Natural killer cell (primary cell): Measurements from ENCODE around the gene DAW1. TPM values are rescaled to one million over a fixed set of nuclear protein-coding genes. Genes with fewer than 3 reads are reported as not detected.
A peak's percentile ranks its signal among the peaks of the same experiment; 100 is the strongest.

ENCODE experiments used
- ATAC-seq, 3 donors: fragments of 150-1000 bp in 2 of 3; fragments of 200-7000 bp in 1 of 3; cut with Tn5 transposase; 1 replicate in 1 of 3; 2 replicates in 2 of 3; pipeline ENCODE4 v1.10.0; 2021; ENCODE audit warnings: mild to moderate bottlenecking in 2 of 3, moderate library complexity in 2 of 3
- DNase-seq, 2 donors: peaks; one replicate each; pipeline versions ENCODE4 v3.0.0 to v3.0.0-alpha.2; 2013 to 2021; ENCODE audit warnings: mixed read lengths in 1 of 2
- H3K27ac ChIP-seq: one replicate; pipeline ENCODE4 v1.5.1; 2013; ENCODE audit warnings: mild to moderate bottlenecking, low read length
- H3K27me3 ChIP-seq: one replicate; pipeline ENCODE4 v1.6.1; 2013; ENCODE audit warnings: low read length; ENCODE audit not compliant: control insufficient read depth, insufficient read depth
- H3K36me3 ChIP-seq: one replicate; pipeline ENCODE4 v1.6.1; 2013; ENCODE audit warnings: low read length; ENCODE audit not compliant: control insufficient read depth, insufficient read depth
- H3K4me1 ChIP-seq: one replicate; pipeline ENCODE4 v1.6.1; 2013; ENCODE audit warnings: low read length; ENCODE audit not compliant: control insufficient read depth, insufficient read depth
- H3K4me3 ChIP-seq: one replicate; pipeline ENCODE4 v1.5.1; 2013; ENCODE audit warnings: low read length
- H3K9me3 ChIP-seq: one replicate; pipeline ENCODE4 v1.6.1; 2013; ENCODE audit warnings: low read length; ENCODE audit not compliant: control insufficient read depth, insufficient read depth
- H3K27ac Mint-ChIP-seq, 2 donors: one replicate each; pipeline ENCODE4 v1.8.0; 2022; ENCODE audit warnings: mild to moderate bottlenecking in 2 of 2, mixed read lengths in 2 of 2, moderate library complexity in 1 of 2
- H3K27me3 Mint-ChIP-seq, 2 donors: one replicate each; pipeline ENCODE4 v1.8.0; 2022; ENCODE audit warnings: low read depth in 2 of 2, mixed read lengths in 2 of 2
- H3K36me3 Mint-ChIP-seq: one replicate; pipeline ENCODE4 v1.8.0; 2022; ENCODE audit warnings: mixed read lengths
- H3K4me1 Mint-ChIP-seq, 2 donors: one replicate each; pipeline ENCODE4 v1.8.0; 2022; ENCODE audit warnings: mixed read lengths in 2 of 2
- H3K4me3 Mint-ChIP-seq: one replicate; pipeline ENCODE4 v1.8.0; 2022; ENCODE audit warnings: mild to moderate bottlenecking, moderate library complexity, mixed read lengths
- H3K9me3 Mint-ChIP-seq, 2 donors: one replicate each; pipeline ENCODE4 v1.8.0; 2022; ENCODE audit warnings: mixed read lengths in 2 of 2
- WGBS: methylation state at CpG from one replicate; pipeline ENCODE4 v1.1.7; 2013; ENCODE audit warnings: missing lambda C conversion rate; ENCODE audit not compliant: insufficient coverage; 5-methylcytosine and 5-hydroxymethylcytosine counted together
- intact Hi-C: fragments of 100-400 bp; cut with micrococcal nuclease; formaldehyde crosslinking; loops from one replicate; pipeline ENCODE4 v1.14.2; 2022
- total RNA-seq, 4 donors: library from RNA; stranded (reverse); fragments of 120-200 nt in 1 of 4; gene quantifications; one replicate each; pipeline versions ENCODE4 v1.2.3 to v1.2.4, GENCODE V29; 2013 to 2022
- TF ChIP-seq, protein P1 (sequence below): fragments of 200-600 bp; IDR thresholded peaks from one replicate; pipeline ENCODE4 v1.8.0; 2022; ENCODE audit warnings: antibody characterized with exemption

The DAW1 gene
- total RNA-seq, 3 donors from 2014 or later (not counting 1 experiment from before 2014, with no cell fraction given) = not detected

DNA sequence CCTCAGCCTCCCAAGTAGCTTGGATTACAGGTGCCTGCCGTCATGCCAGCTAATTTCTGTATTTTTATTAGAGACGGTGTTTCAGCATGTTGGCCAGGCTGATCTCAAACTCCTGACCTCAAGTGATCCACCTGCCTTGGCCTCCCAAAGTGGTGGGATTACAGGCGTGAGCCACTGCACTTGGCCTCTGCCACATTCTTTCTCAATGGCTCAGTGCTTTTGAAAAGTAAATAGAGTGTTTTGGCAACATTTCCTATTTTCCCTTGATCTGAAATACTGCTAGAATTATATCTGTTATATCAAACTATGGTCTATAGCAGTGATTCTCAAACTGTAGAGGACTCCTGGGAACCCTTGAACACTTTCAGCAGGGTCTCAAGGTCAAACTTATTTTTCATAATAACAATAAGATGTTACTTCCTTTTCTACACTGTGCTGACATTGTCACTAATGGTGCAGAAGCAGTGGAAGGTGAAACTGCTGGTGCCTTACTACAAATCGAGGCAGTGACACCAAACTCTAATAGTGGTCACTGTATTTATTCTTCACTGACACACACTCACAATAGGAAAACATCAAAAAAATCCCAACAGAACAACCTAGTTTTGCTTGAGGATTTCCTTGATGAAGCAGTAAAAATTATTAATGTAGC lies 10.6 kb downstream of the DAW1 start:
- ATAC-seq = peak in 1 of 3 donors; percentile 39
- intact Hi-C loops = no loop called here
- Mint-ChIP-seq H3K36me3 (no peaks in the 10 kb centered on the region), H3K27ac (peak overlapping the region in 1 of 2 donors; percentile 71), H3K4me1 (peaks cover 0 to 12% of the 10 kb centered on the region in 2 donors), H3K4me3 (no peak overlapping the region), H3K27me3 (no peaks in the 10 kb centered on the region), H3K9me3 (no peaks in the 10 kb centered on the region)
- Histone ChIP-seq H3K27ac (no peak overlapping the region), H3K4me1 (no peaks in the 10 kb centered on the region), H3K4me3 (no peak overlapping the region), H3K9me3 (no peaks in the 10 kb centered on the region), H3K27me3 (no peaks in the 10 kb centered on the region), H3K36me3 (no peaks in the 10 kb centered on the region)
- WGBS = 85% methylated on average over 4 of the region's 4 CpGs
- no peak for DNase-seq
- TF ChIP-seq, protein P1, sequence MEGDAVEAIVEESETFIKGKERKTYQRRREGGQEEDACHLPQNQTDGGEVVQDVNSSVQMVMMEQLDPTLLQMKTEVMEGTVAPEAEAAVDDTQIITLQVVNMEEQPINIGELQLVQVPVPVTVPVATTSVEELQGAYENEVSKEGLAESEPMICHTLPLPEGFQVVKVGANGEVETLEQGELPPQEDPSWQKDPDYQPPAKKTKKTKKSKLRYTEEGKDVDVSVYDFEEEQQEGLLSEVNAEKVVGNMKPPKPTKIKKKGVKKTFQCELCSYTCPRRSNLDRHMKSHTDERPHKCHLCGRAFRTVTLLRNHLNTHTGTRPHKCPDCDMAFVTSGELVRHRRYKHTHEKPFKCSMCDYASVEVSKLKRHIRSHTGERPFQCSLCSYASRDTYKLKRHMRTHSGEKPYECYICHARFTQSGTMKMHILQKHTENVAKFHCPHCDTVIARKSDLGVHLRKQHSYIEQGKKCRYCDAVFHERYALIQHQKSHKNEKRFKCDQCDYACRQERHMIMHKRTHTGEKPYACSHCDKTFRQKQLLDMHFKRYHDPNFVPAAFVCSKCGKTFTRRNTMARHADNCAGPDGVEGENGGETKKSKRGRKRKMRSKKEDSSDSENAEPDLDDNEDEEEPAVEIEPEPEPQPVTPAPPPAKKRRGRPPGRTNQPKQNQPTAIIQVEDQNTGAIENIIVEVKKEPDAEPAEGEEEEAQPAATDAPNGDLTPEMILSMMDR = no peak

DNA sequence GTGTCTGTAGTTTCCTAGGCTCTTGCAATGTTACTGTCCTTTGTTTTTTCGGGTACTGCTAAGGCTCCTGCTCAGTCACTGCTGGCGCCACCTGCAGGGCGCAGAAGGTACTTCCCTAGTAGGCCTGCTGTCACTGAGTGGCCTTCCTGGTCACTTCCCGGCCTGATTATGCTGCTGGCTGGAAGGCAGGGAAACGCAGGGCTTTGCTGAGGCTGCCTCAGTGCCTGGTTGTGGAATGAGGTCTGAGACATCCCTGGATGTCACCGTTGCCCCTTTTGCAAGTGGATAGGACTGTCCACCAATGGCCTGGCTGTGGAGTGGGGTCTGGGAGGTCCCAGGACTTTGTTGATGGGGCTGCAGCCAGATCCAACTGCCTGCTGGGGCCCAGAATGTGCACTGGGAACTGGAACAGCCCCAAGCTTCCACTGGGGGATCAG lies 13.1 kb downstream of the DAW1 start:
- peaks cover 0 to 12% of the 10 kb centered on the region in 2 donors for H3K4me1 Mint-ChIP-seq
- H3K4me3 Mint-ChIP-seq = no peak overlapping the region
- TF ChIP-seq, protein P1 = peak; percentile 60
- peak; percentile 31 to 70 for DNase-seq
- no peaks in the 10 kb centered on the region for H3K4me1 ChIP-seq
- ATAC-seq = peak; percentile 54 to 68 (median 66)
- no peak overlapping the region for H3K27ac ChIP-seq
- H3K36me3 Mint-ChIP-seq = no peaks in the 10 kb centered on the region
- no peaks in the 10 kb centered on the region for H3K9me3 Mint-ChIP-seq
- H3K27me3 ChIP-seq = no peaks in the 10 kb centered on the region
- no peaks in the 10 kb centered on the region for H3K9me3 ChIP-seq
- H3K27ac Mint-ChIP-seq = no peak overlapping the region
- H3K4me3 ChIP-seq = no peak overlapping the region
- no peaks in the 10 kb centered on the region for H3K27me3 Mint-ChIP-seq
- no peaks in the 10 kb centered on the region for H3K36me3 ChIP-seq
- intact Hi-C loops = no loop called here
- WGBS = 36% methylated on average over 6 of the region's 6 CpGs

GRCh38 chr2:227886149-227886548 lies 14.7 kb downstream of the DAW1 start:
- no peaks in the 10 kb centered on the region for H3K36me3 Mint-ChIP-seq
- Histone ChIP-seq H3K36me3 (no peaks in the 10 kb centered on the region), H3K27ac (no peak overlapping the region), H3K4me3 (no peak overlapping the region), H3K4me1 (no peaks in the 10 kb centered on the region), H3K9me3 (no peaks in the 10 kb centered on the region), H3K27me3 (no peaks in the 10 kb centered on the region)
- ATAC-seq (no peak), DNase-seq (no peak)
- intact Hi-C loops = no loop called here
- H3K9me3 Mint-ChIP-seq = no peaks in the 10 kb centered on the region
- WGBS = 81% methylated on average over 4 of the region's 4 CpGs
- peaks cover 0 to 12% of the 10 kb centered on the region in 2 donors for H3K4me1 Mint-ChIP-seq
- no peak overlapping the region for H3K4me3 Mint-ChIP-seq
- TF ChIP-seq, protein P1 = no peak
- no peak overlapping the region for H3K27ac Mint-ChIP-seq
- no peaks in the 10 kb centered on the region for H3K27me3 Mint-ChIP-seq

GRCh38 chr2:227888289-227888688 lies 16.9 kb downstream of the DAW1 start:
- no peaks in the 10 kb centered on the region for H3K36me3 ChIP-seq
- TF ChIP-seq, protein P1 = no peak
- no peaks in the 10 kb centered on the region for H3K9me3 ChIP-seq
- H3K4me1 ChIP-seq = no peaks in the 10 kb centered on the region
- Mint-ChIP-seq H3K36me3 (no peaks in the 10 kb centered on the region), H3K27me3 (no peaks in the 10 kb centered on the region), H3K9me3 (no peaks in the 10 kb centered on the region), H3K4me3 (no peak overlapping the region), H3K27ac (no peak overlapping the region), H3K4me1 (no peaks in the 10 kb centered on the region)
- no peaks in the 10 kb centered on the region for H3K27me3 ChIP-seq
- intact Hi-C loops = no loop called here
- no peak overlapping the region for H3K27ac ChIP-seq
- H3K4me3 ChIP-seq = no peak overlapping the region
- WGBS = 75% methylated on average over 5 of the region's 5 CpGs
- DNase-seq = no peak
- ATAC-seq = no peak
